HepG2 (cell line): ENCODE results near the gene SNX2. TPM values are rescaled to one million over a fixed set of nuclear protein-coding genes. Genes with fewer than 3 reads are reported as not detected.

Source experiments
- CREB1 ChIP-seq, 2 experiments: fragments of 450-650 bp in 1 of 2; IDR thresholded peaks; 2 replicates each; pipeline ENCODE4 v1.6.1; 2016 to 2017; ENCODE audit warnings: control low read depth in 1 of 2, mild to moderate bottlenecking in 1 of 2, missing compliant biosample characterization in 1 of 2, missing genetic modification characterization in 1 of 2
- FOXM1 ChIP-seq: sonication (generic); formaldehyde crosslinking; IDR thresholded peaks from 2 replicates; pipeline ENCODE4 v1.5.0; 2020; ENCODE audit warnings: missing genetic modification reagents
- FUBP1 ChIP-seq: sonication (generic); formaldehyde crosslinking; IDR thresholded peaks from 2 replicates; pipeline ENCODE4 v1.5.1; 2020; ENCODE audit warnings: missing genetic modification reagents, mild to moderate bottlenecking, borderline replicate concordance
- MAFK ChIP-seq, 2 experiments: IDR thresholded peaks in 1 of 2; conservative IDR thresholded peaks in 1 of 2; 2 replicates each; pipeline ENCODE4 v1.6.1; 2011; ENCODE audit warnings: improper control_type of control experiment in 2 of 2, low read length in 2 of 2
- NFE2L2 ChIP-seq: fragments of 150-350 bp; IDR thresholded peaks from 2 replicates; pipeline ENCODE4 v1.6.1; 2014; ENCODE audit warnings: low read length
- SNAPC2 ChIP-seq: sonication (generic); formaldehyde crosslinking; IDR thresholded peaks from 2 replicates; pipeline ENCODE4 v1.8.1; 2022; ENCODE audit warnings: mild to moderate bottlenecking, missing genetic modification reagents
- SP5 ChIP-seq: IDR thresholded peaks from 2 replicates; pipeline ENCODE4 v1.6.1; 2016; ENCODE audit warnings: low read depth, borderline replicate concordance
- TBP ChIP-seq: sonication (generic); formaldehyde crosslinking; IDR thresholded peaks from 2 replicates; pipeline ENCODE4 v1.5.0; 2020; ENCODE audit warnings: missing genetic modification reagents
- THAP9 ChIP-seq: sonication (generic); formaldehyde crosslinking; IDR thresholded peaks from 2 replicates; pipeline ENCODE4; 2020; ENCODE audit warnings: missing genetic modification reagents, mild to moderate bottlenecking, borderline replicate concordance
- U2AF2 ChIP-seq: fragments of 200-400 bp; formaldehyde crosslinking; IDR thresholded peaks from 2 replicates; pipeline ENCODE4 v1.6.1; 2017; ENCODE audit warnings: low read depth, mild to moderate bottlenecking, low read length
- WIZ ChIP-seq: sonication (generic); formaldehyde crosslinking; IDR thresholded peaks from 2 replicates; pipeline ENCODE4 v1.5.1; 2020; ENCODE audit warnings: mild to moderate bottlenecking, missing genetic modification reagents
- ZNF431 ChIP-seq: sonication (generic); formaldehyde crosslinking; IDR thresholded peaks from 2 replicates; pipeline ENCODE4 v1.9.0; 2022; ENCODE audit warnings: missing genetic modification reagents, low read depth, mild to moderate bottlenecking, borderline replicate concordance
- ZNF605 ChIP-seq: sonication (generic); formaldehyde crosslinking; IDR thresholded peaks from 2 replicates; pipeline ENCODE4 v1.8.0; 2022; ENCODE audit warnings: mild to moderate bottlenecking, missing genetic modification reagents
- ZNF768 ChIP-seq: sonication (generic); formaldehyde crosslinking; IDR thresholded peaks from 2 replicates; pipeline ENCODE4 v1.4.0; 2020; ENCODE audit warnings: missing genetic modification reagents
- polyA plus RNA-seq, 8 experiments: library from polyadenylated mRNA; depleted of rRNA in 3 of 8; stranded (reverse) in 7 of 8; unstranded in 1 of 8; fragments of >200 nt; fragmentation: Illumina TruSeq in 4 of 8; extraction: Trizol in 4 of 8; gene quantifications; 2 replicates each; pipeline versions ENCODE4 v1.2.1 to v1.2.3, GENCODE V29; 2011 to 2016; ENCODE audit warnings: low read depth in 4 of 8, missing spikeins in 1 of 8, mixed read lengths in 1 of 8; ENCODE audit not compliant: insufficient read depth in 1 of 8
- total RNA-seq, 5 experiments: library from RNA; depleted of rRNA; stranded (reverse); fragments of >200 nt; fragmentation: Illumina TruSeq; extraction: Trizol; gene quantifications; 2 replicates each; pipeline ENCODE4 v1.2.3, GENCODE V29; 2016; ENCODE audit warnings: low read depth in 1 of 5
- TF ChIP-seq, protein P1 (sequence below): IDR thresholded peaks from 2 replicates; pipeline ENCODE4 v1.6.1; 2012; ENCODE audit warnings: low read length, improper control_type of control experiment
- TF ChIP-seq, protein P2 (sequence below): sonication (generic); formaldehyde crosslinking; IDR thresholded peaks from 2 replicates; pipeline ENCODE4 v1.5.0; 2020; ENCODE audit warnings: mild to moderate bottlenecking, missing genetic modification reagents, borderline replicate concordance

Gene SNX2
- total and polyA plus RNA-seq, 2 of the 13 experiments (the other 11 are each of a cell fraction or from before 2014, with no cell fraction given), result 26.4 to 78.8 TPM

- TF ChIP-seq ZNF431 (CRISPR knock-in tag) (0 out of 2 replicates have a peak, but pooled peaks have one; percentile 64), ZNF768 (CRISPR knock-in tag) (peak; percentile 49; the same call in 1 of the 2 replicates), SNAPC2 (CRISPR knock-in tag) (no peak), ZNF605 (peak; percentile 30), FUBP1 (CRISPR knock-in tag) (no peak), MAFK (conservative IDR thresholded peaks at IDR 0.05 in 1 of 2, IDR thresholded peaks at IDR 0.05 in 1 of 2; ENCODE audit: low read length in 2 of 2) (no peak), THAP9 (CRISPR knock-in tag) (peak; percentile 41; the same call in 1 of the 2 replicates), FOXM1 (CRISPR knock-in tag) (no peak), U2AF2 (no peak), CREB1 (IDR thresholded peaks at IDR 0.05) (peak; percentile 25; the same call in 1 of the 2 replicates), CREB1 (CRISPR knock-in tag; IDR thresholded peaks at IDR 0.05) (no peak), TBP (CRISPR knock-in tag) (no peak), NFE2L2 (no peak), SP5 (CRISPR knock-in tag) (0 out of 2 replicates have a peak, but pooled peaks have one; percentile 45), WIZ (CRISPR knock-in tag) (no peak)
- TF ChIP-seq, protein P1, sequence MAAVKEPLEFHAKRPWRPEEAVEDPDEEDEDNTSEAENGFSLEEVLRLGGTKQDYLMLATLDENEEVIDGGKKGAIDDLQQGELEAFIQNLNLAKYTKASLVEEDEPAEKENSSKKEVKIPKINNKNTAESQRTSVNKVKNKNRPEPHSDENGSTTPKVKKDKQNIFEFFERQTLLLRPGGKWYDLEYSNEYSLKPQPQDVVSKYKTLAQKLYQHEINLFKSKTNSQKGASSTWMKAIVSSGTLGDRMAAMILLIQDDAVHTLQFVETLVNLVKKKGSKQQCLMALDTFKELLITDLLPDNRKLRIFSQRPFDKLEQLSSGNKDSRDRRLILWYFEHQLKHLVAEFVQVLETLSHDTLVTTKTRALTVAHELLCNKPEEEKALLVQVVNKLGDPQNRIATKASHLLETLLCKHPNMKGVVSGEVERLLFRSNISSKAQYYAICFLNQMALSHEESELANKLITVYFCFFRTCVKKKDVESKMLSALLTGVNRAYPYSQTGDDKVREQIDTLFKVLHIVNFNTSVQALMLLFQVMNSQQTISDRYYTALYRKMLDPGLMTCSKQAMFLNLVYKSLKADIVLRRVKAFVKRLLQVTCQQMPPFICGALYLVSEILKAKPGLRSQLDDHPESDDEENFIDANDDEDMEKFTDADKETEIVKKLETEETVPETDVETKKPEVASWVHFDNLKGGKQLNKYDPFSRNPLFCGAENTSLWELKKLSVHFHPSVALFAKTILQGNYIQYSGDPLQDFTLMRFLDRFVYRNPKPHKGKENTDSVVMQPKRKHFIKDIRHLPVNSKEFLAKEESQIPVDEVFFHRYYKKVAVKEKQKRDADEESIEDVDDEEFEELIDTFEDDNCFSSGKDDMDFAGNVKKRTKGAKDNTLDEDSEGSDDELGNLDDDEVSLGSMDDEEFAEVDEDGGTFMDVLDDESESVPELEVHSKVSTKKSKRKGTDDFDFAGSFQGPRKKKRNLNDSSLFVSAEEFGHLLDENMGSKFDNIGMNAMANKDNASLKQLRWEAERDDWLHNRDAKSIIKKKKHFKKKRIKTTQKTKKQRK, result no peak
- TF ChIP-seq, protein P2, sequence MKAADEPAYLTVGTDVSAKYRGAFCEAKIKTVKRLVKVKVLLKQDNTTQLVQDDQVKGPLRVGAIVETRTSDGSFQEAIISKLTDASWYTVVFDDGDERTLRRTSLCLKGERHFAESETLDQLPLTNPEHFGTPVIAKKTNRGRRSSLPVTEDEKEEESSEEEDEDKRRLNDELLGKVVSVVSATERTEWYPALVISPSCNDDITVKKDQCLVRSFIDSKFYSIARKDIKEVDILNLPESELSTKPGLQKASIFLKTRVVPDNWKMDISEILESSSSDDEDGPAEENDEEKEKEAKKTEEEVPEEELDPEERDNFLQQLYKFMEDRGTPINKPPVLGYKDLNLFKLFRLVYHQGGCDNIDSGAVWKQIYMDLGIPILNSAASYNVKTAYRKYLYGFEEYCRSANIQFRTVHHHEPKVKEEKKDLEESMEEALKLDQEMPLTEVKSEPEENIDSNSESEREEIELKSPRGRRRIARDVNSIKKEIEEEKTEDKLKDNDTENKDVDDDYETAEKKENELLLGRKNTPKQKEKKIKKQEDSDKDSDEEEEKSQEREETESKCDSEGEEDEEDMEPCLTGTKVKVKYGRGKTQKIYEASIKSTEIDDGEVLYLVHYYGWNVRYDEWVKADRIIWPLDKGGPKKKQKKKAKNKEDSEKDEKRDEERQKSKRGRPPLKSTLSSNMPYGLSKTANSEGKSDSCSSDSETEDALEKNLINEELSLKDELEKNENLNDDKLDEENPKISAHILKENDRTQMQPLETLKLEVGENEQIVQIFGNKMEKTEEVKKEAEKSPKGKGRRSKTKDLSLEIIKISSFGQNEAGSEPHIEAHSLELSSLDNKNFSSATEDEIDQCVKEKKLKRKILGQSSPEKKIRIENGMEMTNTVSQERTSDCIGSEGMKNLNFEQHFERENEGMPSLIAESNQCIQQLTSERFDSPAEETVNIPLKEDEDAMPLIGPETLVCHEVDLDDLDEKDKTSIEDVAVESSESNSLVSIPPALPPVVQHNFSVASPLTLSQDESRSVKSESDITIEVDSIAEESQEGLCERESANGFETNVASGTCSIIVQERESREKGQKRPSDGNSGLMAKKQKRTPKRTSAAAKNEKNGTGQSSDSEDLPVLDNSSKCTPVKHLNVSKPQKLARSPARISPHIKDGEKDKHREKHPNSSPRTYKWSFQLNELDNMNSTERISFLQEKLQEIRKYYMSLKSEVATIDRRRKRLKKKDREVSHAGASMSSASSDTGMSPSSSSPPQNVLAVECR (CRISPR knock-in tag), result peak; percentile 84
These were observed at the start of gene SNX2 (continued) for GRCh38 chr5:122774861-122775549.
